ENCODE measurements around the gene PIP5KL1.
A peak's percentile ranks its signal among the peaks of the same experiment; 100 is the strongest.

Gene PIP5KL1

DNA sequence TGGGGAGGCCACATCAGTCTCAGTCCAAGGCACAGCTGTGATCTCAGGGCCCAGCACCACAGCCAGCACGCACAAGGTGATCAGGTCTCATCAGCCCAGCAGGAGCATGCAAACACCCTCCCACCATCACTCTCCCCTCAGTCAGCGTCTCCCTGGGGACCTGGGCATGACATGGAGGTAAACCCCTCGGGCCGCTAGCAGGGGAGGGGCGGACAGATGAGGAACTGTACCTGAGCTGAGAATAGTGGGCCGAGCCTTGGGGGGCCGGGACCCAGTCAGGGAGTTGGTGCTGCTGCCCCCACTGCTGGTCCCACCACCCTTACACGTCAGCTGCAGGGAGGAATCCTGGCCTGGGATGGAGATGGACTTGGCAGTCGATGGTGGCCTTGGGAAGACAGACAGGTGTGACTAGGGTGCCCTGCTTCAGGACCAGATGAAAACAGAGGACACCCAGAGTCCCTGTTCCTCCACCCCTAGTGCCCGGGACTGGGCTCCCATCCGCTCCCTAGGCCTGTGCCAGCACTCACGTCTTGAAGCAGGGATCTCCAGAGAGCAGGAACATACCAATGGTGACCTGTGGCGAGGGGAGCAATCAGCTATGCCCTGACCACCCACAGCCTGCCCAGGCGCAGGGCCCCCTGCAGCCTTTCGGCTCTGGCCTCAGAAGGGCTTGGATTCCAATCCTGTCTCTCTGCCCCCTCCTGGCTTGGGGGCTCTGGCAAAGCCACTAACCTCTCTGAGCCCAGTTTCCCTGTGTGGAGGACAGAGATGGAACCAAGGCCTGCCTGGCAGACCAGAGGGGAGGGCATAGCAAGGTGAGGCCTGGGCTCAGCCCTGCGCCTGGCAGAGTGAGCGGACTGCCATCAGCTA, 17.5 kb upstream of the PIP5KL1 start:
- DNase-seq (ENCODE audit: low spot score) = no peak

- DNase-seq (ENCODE audit: low spot score) = no peak
Measured at GRCh38 chr9:127946728-127947127, 16.2 kb upstream of the PIP5KL1 start.

DNA sequence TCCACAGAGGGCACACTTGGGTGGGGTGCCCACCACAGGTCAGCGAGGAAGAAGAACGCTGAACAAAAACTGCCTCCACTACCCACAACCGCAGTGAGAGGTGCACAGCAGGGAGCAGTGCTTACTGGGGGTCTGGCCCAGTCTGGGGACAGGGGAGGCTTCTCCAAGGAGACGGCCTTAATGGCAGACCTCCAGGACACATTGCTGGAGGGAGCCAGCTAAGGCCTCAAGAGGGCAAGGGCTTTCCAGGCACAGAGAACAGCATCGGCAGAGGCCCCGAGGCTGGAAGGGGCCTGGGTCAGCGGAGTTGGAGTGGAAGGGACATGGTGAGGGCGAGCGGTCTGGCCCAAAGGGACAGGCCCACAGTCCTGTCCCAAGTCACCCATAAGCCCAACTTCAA, 15.4 kb upstream of the PIP5KL1 start:
- no peak for DNase-seq (ENCODE audit: low spot score)

- no peak for DNase-seq (ENCODE audit: low spot score)
Measured at GRCh38 chr9:127945338-127945737, 14.8 kb upstream of the PIP5KL1 start.

- no peak for DNase-seq (ENCODE audit: low spot score)
Measured at GRCh38 chr9:127944586-127945218, 14.1 kb upstream of the PIP5KL1 start.

- peak; percentile 80 for DNase-seq (ENCODE audit: low spot score)
Measured at GRCh38 chr9:127943731-127944144, 13.2 kb upstream of the PIP5KL1 start.

DNA sequence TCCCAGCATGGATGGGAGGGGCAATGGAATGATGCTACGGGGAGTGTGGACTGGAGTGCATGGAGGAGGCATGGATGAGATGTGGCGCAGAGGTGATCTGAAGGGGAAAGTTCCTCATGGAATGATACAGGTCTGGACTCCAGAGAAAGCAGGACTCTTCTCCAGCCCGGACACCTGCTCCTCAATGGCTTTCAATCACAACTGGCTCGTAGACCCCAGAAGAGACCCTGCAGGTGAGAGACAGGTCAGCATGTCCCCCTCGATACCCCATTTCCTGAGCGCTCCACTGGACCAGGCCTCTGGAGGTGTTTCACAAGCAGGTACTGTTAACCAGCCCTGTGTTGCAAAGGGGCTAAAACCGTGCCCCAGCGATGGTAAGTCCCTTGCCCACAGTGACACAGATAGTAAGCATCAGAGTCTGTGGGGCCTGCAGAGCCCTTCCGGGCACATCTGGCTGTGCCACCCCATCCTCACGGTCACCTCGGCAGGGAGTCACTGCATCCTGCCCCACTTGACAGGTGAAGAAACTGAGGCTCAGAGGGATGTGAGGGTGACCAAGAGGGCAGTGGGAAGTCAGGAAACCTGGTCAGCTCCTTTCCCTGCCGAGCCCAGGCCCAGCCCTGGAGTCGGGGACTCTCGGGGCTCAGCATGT, 12.6 kb upstream of the PIP5KL1 start:
- DNase-seq (ENCODE audit: low spot score) = no peak

GRCh38 chr9:127942216-127943010, 11.8 kb upstream of the PIP5KL1 start:
- peak; percentile 85 for DNase-seq (ENCODE audit: low spot score)

DNA sequence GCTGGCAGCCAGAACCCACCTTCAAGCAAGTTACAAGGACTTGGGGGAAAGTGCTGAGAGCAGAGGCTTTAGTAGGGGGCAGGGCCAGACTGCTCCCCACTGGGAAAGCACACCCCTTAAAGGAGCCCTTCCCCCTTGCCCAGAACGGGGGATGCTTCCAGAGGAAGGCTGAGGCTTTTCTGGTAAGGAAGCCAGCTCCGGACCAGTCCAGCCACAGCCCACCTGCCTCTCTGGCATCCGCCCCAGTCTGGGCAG, 11.3 kb upstream of the PIP5KL1 start:
- peak; percentile 30 for DNase-seq (ENCODE audit: low spot score)

DNA sequence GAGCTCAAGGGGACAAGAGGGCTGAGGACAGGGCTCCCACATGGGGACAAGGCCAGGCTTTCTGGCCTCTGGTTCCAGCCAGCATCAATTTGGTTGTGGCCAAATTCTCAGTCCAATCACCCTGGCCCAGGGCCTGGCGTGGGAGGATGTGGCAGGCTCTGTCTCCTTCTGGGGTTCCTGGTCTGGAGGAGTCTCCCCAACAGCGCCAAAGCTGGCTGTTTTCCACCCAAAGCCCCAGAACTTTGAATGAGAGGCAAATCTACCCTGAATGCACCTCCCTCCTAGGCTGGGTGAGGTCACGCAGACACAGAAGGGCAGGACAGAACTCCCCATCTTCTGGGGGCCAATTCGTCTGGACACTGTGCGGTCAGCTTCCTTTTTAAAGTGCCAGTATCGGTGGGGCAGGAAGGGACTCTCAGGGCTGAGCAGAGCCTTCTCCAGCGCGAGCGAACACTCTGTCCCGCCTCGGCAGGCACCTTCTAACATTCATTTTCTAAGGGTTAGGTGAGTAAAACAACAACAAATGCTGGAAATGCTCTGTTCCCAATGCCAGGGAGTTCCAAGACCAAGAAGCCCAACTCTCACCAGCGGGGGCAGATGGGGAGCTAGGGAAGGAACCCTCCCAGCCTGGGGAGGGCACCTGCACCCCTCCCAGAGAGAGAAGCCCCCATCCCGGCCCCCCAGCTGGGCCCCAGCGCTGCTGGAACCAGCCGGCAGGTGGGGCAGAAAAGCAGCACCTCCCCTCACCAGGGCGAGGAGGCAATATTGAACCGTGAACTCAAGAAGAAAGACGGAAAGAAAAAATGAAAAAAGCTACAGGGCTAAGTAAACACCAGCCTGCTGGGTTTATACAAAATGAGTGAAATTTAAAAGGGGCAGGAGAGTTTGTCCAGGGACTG, 10.7 kb upstream of the PIP5KL1 start:
- DNase-seq (ENCODE audit: low spot score) = peak; percentile 52

DNA sequence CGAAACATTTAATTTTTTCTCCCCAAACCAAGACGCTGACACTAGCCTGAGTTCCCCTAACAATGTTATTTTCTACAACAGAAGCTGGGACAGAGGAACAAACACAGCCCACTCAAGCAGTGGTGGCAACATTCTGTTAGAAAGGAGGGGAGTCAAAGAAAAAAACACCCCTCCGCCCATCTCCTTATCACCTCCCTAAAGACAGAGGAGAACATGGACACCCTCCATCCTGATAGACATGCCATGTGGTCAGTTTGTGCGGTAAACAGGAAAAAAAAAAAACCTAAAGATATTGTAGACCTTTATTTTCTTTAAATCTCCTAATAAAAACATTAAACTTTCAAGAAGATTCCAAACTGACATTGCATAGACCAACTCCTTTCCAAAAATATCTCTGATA, 10.0 kb upstream of the PIP5KL1 start:
- peak; percentile 63 for DNase-seq (ENCODE audit: low spot score)

- no peak for DNase-seq (ENCODE audit: low spot score)
Measured at GRCh38 chr9:127938298-127938690, 7.7 kb upstream of the PIP5KL1 start.

GRCh38 chr9:127937388-127938297, 7.1 kb upstream of the PIP5KL1 start, which contains the start of gene DPM2:
TSS of gene DPM2 (minus strand) at chr9:127937854. CDS start at chr9:127937820, 34 bp downstream.
- DNase-seq (ENCODE audit: low spot score) = peak; percentile 94

- DNase-seq (ENCODE audit: low spot score) = peak; percentile 47
Measured at GRCh38 chr9:127937056-127937387, 6.4 kb upstream of the PIP5KL1 start.

GRCh38 chr9:127936347-127936852, 5.8 kb upstream of the PIP5KL1 start:
- peak; percentile 38 for DNase-seq (ENCODE audit: low spot score)

DNA sequence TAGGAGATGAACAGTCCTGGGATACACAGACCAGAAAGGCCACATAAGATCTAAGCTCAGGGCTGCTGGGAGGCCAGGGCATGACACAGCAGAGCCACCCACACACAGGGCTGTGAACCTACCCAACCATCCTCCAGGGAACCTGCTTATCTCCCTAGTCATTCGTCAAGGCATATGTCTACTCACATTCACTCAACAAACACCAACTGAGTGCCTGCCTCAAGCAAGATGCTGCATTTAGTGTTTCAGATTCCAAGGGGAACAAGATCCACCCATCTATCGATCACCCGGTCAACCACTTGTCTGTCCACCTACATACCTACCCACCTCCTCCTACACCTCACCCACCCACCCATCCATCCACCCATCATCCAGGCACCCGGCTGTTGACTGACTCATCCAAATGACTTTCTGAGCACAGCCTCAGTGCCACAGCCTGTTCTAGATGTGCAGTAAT, 5.2 kb upstream of the PIP5KL1 start:
- DNase-seq (ENCODE audit: low spot score) = peak; percentile 93

DNA sequence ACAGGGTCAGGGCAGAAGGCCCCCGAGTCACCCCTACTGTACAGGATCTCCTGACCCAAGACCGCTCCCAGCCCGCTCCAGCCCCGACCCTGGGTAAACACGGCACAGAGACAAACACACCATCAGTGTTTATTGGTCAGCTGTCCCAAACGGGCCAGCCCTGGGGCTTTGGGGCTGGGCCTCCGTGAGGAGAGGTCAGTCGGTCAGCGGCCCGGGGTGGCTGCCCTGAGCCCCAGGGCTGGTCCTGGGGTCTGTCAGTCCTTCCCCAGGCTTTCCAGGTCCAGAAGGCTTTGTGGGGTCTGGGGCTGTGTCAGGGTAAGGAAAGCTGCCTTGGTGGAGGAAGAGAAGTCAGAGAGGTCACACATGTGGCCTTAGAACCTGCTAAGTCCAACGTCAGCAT, 4.4 kb upstream of the PIP5KL1 start:
- DNase-seq (ENCODE audit: low spot score) = no peak

GRCh38 chr9:127934248-127934647, 3.7 kb upstream of the PIP5KL1 start:
- DNase-seq (ENCODE audit: low spot score) = peak; percentile 20

- peak; percentile 16 for DNase-seq (ENCODE audit: low spot score)
Measured at GRCh38 chr9:127931092-127931881, 710 bp upstream of the PIP5KL1 start.
